Measurements from ENCODE around the gene SCP2D1. TPM values are rescaled to one million over a fixed set of nuclear protein-coding genes. Genes with fewer than 3 reads are reported as not detected.

SCP2D1 gene
- not detected in 2 replicates for total RNA-seq (ENCODE audit: low replicate concordance)

DNA sequence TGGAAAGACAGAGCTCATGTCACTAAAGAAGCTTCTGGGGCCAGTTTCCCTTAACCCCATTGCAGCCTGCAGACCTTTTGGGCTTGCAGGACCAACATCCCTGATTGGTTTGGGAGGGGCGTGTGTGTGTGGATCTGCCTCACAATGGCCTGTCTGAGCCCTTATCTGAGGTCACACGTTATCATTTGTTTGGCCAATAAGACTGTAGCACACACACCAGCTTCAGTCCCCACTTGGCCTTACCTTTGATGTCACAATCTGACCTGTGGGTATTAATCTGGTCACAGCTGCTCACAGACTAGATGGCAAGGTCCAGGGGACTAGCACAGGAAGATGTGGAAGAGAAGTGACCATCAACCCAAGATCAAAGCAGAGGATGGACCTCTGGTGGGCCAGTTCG, at the start of gene SCP2D1:
SCP2D1 (plus strand) TSS at position 301 of the 400 bp plus-strand sequence; CDS start at position 334, 33 bp downstream.
- TF ChIP-seq, protein P1, sequence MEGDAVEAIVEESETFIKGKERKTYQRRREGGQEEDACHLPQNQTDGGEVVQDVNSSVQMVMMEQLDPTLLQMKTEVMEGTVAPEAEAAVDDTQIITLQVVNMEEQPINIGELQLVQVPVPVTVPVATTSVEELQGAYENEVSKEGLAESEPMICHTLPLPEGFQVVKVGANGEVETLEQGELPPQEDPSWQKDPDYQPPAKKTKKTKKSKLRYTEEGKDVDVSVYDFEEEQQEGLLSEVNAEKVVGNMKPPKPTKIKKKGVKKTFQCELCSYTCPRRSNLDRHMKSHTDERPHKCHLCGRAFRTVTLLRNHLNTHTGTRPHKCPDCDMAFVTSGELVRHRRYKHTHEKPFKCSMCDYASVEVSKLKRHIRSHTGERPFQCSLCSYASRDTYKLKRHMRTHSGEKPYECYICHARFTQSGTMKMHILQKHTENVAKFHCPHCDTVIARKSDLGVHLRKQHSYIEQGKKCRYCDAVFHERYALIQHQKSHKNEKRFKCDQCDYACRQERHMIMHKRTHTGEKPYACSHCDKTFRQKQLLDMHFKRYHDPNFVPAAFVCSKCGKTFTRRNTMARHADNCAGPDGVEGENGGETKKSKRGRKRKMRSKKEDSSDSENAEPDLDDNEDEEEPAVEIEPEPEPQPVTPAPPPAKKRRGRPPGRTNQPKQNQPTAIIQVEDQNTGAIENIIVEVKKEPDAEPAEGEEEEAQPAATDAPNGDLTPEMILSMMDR (IDR thresholded peaks at IDR 0.05; ENCODE audit: insufficient read depth, low read length): no peak

DNA sequence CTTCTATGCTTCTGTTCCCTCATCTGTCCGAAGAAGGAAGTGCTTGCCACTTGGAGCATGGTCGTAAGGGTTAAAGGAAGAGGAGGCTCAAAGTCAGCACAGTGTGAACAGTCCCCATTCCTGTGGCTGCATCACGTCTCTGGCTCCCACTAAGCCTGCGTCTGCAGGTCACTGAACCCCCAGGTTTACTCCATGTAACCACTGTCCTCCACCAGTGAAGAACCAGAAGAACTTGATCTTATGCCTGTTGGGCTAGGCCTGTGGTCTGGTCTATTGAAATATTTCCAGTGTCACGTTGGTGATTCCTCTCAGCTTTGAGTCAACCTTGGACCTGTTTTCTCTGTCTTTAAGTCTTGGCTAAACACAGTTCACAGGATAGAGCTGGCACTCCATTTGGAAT, 45.9 kb upstream of the SCP2D1 start:
- DNase-seq (ENCODE audit: low read depth): no peak
- TF ChIP-seq, protein P1 (IDR thresholded peaks at IDR 0.05; ENCODE audit: insufficient read depth, low read length): no peak
- no peak overlapping the region for H3K4me3 ChIP-seq (ENCODE audit: low read depth, low read length)

More for the DNA sequence above, at the start of gene SCP2D1:
- no peak for DNase-seq (ENCODE audit: low read depth)
- no peak within 1 kb of the TSS for H3K4me3 ChIP-seq (ENCODE audit: low read depth, low read length)

DNA sequence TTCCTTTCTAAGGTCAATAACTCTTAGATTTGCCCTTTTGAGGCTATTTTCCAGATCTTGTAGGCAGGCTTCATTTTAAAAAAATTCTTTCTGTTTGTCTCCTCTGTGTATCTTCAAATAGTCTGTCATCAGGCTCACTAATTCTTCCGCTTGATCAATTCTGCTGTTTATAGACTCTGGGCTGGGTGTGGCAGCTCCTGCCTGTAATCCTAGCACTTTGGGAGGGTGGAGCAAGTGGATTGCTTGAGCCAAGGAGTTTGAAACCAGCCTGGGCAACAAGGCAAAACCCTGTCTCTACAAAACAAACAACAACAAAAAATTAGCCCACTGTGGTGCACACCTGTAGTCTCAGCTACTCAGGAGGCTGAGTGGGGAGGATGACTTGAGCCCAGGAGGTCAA, 40.0 kb upstream of the SCP2D1 start:
- TF ChIP-seq, protein P1 (IDR thresholded peaks at IDR 0.05; ENCODE audit: insufficient read depth, low read length): no peak
- no peak overlapping the region for H3K4me3 ChIP-seq (ENCODE audit: low read depth, low read length)
- no peak for DNase-seq (ENCODE audit: low read depth)

DNA sequence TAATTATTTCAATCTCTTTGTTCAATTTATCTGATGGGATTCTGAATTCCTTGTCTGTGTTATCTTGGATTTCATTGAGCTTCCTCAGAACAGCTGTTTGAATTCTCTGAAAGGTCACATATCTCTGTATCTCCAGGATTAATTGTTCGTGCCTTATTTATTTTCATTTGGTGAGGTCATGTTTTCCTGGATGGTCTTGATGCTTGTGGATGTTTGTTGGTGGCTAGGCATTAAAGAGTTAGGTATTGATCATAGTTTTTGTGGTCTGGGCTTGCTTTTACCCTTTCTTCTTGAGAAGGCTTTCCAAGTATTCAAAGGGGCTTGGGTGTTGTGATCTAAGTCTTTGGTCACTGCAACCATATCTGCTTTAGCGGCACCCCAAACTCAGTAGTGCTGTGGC, 39.4 kb upstream of the SCP2D1 start:
- H3K4me3 ChIP-seq (ENCODE audit: low read depth, low read length): no peak overlapping the region
- TF ChIP-seq, protein P1 (IDR thresholded peaks at IDR 0.05; ENCODE audit: insufficient read depth, low read length): no peak
- no peak for DNase-seq (ENCODE audit: low read depth)

DNA sequence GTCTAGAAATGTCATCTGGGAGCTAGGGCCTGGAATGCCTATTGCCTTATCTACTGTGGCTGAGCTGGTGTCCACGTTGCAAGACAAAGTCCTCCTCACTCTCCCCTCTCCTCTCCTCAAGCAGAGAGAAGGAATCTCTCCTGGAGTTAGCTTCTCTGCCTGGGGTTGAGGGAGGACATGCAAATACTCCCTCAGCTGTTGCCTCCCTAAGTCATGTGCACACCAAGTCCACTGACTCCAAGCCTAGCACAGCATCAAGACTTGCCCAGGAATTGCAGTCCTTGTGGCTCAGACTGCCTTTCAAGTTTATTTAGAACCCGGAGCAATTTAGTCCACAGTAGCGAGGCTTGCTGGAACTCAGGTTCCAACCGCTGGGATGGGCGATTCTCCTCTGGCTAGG, 38.0 kb upstream of the SCP2D1 start:
- TF ChIP-seq, protein P1 (IDR thresholded peaks at IDR 0.05; ENCODE audit: insufficient read depth, low read length): no peak
- no peak for DNase-seq (ENCODE audit: low read depth)
- no peak overlapping the region for H3K4me3 ChIP-seq (ENCODE audit: low read depth, low read length)

DNA sequence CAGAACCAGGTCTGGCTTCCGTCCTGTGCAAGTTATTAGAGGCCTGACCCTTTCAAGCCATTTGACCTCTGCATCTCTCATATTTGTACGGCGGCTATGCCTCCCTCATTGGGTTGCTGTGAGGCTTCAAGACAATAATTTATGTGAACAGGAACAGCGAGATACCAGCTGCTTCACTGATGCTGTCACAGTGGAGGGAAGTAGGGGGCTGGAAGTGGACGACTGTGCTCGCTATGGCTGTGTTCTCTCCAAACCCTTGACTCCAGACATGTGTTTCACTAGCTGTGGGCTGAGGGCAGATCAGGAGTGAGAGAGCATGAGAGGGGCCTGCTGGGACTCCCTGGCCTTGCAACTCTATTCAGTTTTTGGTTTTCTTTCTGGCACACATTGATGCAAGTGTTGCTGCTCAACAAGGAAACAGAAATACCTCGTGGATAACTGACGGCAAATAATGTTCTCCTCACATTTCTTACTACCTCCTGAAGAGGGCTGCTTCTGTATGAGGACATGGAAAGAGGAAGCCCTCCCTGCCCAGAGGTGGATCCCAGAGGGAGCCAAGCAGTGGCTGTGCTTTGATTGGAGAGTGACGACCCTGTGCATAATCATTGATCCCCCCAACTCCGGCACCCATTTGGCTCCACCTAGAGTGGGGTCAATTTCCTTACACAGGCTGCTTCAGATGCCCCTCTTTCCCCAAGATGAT, 34.7 kb upstream of the SCP2D1 start:
- TF ChIP-seq, protein P1 (IDR thresholded peaks at IDR 0.05; ENCODE audit: insufficient read depth, low read length): no peak
- no peak for DNase-seq (ENCODE audit: low read depth)
- no peak overlapping the region for H3K4me3 ChIP-seq (ENCODE audit: low read depth, low read length)
